ENCODE data around the gene JADE3.
A peak's percentile ranks its signal among the peaks of the same experiment; 100 is the strongest.

Gene JADE3

DNA sequence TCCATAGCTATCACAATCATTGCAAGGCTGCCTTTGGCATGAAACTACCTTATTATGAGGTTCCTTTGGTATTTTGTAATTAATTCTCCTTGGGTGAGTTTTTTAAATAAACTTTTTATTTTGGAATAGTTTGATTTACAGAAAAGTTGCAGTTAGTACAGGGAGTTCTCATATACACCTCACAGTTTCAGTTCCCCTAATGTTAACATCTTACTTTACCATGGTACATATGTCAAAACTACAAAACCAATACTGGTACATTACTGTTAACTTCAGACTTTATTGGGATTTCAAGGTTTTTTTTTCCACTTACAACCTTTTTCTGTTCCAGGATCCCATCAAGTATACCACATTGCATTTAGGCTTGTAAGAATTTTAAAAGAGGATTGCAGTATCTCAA is 114.0 kb downstream of the JADE3 start:
- H3K27me3 ChIP-seq (ENCODE audit: insufficient read depth, insufficient read length): no peaks in the 10 kb centered on the region
- H3K9ac ChIP-seq (ENCODE audit: insufficient read length, low read depth): no peak overlapping the region
- no peaks in the 10 kb centered on the region for H3K9me3 ChIP-seq (ENCODE audit: insufficient read depth, low read length)
- no peaks in the 10 kb centered on the region for H3K4me1 ChIP-seq (ENCODE audit: insufficient read depth, insufficient read length)
- TF ChIP-seq YY1 (IDR thresholded peaks at IDR 0.05; ENCODE audit: insufficient read depth, insufficient read length): no peak
- no peak for TF ChIP-seq ZNF274 (IDR thresholded peaks at IDR 0.05; ENCODE audit: low read depth, low read length)
- TF ChIP-seq SUZ12 (IDR thresholded peaks at IDR 0.05; ENCODE audit: extremely low read depth, insufficient read depth, insufficient read length): no peak
- no peak for DNase-seq (ENCODE audit: low read depth, low spot score)
- no peak overlapping the region for H3K4me3 ChIP-seq (ENCODE audit: insufficient read length, low read depth)
- H3K36me3 ChIP-seq (ENCODE audit: insufficient read depth, insufficient read length, low read length): peaks cover 12% of the 10 kb centered on the region

DNA sequence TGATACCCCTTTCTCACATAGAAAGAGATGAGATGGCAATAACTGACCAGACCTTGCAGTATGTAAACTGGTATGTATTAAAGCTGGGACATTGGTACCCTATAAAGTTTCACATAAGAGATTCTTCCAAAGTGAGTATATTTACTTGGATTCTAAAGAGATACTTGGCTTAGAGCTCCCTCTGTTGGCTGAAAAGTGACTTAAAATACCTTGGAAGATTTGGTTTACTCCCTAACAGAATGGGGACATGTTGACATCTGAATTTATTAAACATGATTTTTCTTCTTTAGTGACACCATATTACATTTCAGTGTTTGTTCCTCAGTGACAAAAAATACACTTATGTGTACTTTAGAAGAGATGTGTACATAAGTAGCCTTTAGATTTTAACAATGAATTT is 118.1 kb downstream of the JADE3 start:
- peak; percentile 63 for DNase-seq (ENCODE audit: low read depth, low spot score)

DNA sequence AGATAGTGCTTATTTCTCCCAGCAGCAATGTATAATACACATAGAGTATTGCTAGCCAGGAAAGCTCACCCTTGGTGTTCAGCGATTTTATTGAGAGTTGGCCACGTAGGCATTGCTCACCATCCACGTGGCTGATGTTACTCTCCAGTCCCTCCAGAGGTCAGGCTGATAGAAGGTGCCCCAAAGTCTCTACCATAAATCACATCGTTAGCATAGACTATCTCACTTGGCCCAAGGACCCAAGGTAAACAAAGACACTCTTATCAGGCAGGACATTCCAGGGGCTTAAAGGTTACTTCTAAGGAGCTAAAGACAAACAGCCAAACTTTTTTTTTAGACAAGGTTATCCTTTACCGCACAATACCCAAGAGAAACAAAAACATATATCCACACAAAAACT is 135.8 kb downstream of the JADE3 start:
- peaks cover under 1% of the 10 kb centered on the region for H3K36me3 ChIP-seq (ENCODE audit: insufficient read depth, insufficient read length, low read length)
- H3K4me1 ChIP-seq (ENCODE audit: insufficient read depth, insufficient read length): no peaks in the 10 kb centered on the region
- no peak for DNase-seq (ENCODE audit: low read depth, low spot score)
- H3K27me3 ChIP-seq (ENCODE audit: insufficient read depth, insufficient read length): no peaks in the 10 kb centered on the region
- no peak overlapping the region for H3K4me3 ChIP-seq (ENCODE audit: insufficient read length, low read depth)
- H3K9me3 ChIP-seq (ENCODE audit: insufficient read depth, low read length): no peaks in the 10 kb centered on the region
- H3K9ac ChIP-seq (ENCODE audit: insufficient read length, low read depth): no peak overlapping the region
- TF ChIP-seq ZNF274 (IDR thresholded peaks at IDR 0.05; ENCODE audit: low read depth, low read length) (no peak), YY1 (IDR thresholded peaks at IDR 0.05; ENCODE audit: insufficient read depth, insufficient read length) (no peak)

More for the DNA sequence above, 118.1 kb downstream of the JADE3 start:
- H3K4me1 ChIP-seq (ENCODE audit: insufficient read depth, insufficient read length): no peaks in the 10 kb centered on the region
- no peak overlapping the region for H3K9ac ChIP-seq (ENCODE audit: insufficient read length, low read depth)
- no peaks in the 10 kb centered on the region for H3K27me3 ChIP-seq (ENCODE audit: insufficient read depth, insufficient read length)
- H3K36me3 ChIP-seq (ENCODE audit: insufficient read depth, insufficient read length, low read length): peaks cover 14% of the 10 kb centered on the region
- H3K9me3 ChIP-seq (ENCODE audit: insufficient read depth, low read length): no peaks in the 10 kb centered on the region
- no peak for TF ChIP-seq SUZ12 (IDR thresholded peaks at IDR 0.05; ENCODE audit: extremely low read depth, insufficient read depth, insufficient read length)
- no peak for TF ChIP-seq YY1 (IDR thresholded peaks at IDR 0.05; ENCODE audit: insufficient read depth, insufficient read length)
- no peak for TF ChIP-seq ZNF274 (IDR thresholded peaks at IDR 0.05; ENCODE audit: low read depth, low read length)
- H3K4me3 ChIP-seq (ENCODE audit: insufficient read length, low read depth): no peak overlapping the region

DNA sequence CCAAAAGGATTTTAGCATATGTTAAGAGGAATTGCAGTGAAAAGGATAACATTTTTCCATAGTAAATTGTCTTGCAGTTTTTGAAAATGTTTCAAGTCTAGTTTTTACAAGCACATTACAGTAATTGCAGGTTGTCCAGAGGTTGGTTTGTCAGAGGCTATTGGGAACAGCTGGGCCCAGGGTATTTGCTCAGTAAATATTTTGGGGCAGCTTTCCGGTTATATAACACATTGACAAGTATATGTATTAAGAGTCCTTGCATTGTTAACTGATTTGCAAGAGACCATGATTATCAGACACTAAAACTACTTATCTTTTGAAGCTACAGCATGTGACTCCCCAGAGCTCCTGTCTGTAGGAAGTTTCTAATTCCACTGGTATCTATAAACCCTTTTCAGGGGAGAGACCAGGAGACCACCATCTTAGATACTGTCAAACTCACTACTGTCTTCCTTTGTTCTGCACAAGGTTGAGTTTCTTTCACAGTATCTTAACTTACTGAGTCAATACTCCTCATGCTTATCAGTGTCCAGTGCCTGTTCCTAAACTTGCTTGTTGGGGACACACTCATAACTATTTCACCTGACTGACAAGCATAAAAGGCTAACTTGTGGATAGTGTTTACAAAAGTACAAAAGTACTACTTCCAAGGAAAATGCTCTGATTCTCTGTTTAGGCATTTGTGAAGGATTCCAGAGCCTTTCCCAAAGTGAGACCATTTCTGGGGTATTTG is 147.1 kb downstream of the JADE3 start:
- no peak for DNase-seq (ENCODE audit: low read depth, low spot score)
- H3K4me3 ChIP-seq (ENCODE audit: insufficient read length, low read depth): no peak overlapping the region
- no peak overlapping the region for H3K9ac ChIP-seq (ENCODE audit: insufficient read length, low read depth)
- no peaks in the 10 kb centered on the region for H3K9me3 ChIP-seq (ENCODE audit: insufficient read depth, low read length)
- H3K36me3 ChIP-seq (ENCODE audit: insufficient read depth, insufficient read length, low read length): peaks cover 26% of the 10 kb centered on the region
- no peaks in the 10 kb centered on the region for H3K27me3 ChIP-seq (ENCODE audit: insufficient read depth, insufficient read length)
- no peaks in the 10 kb centered on the region for H3K4me1 ChIP-seq (ENCODE audit: insufficient read depth, insufficient read length)
- no peak for TF ChIP-seq YY1 (IDR thresholded peaks at IDR 0.05; ENCODE audit: insufficient read depth, insufficient read length)
- no peak for TF ChIP-seq ZNF274 (IDR thresholded peaks at IDR 0.05; ENCODE audit: low read depth, low read length)
- TF ChIP-seq SUZ12 (IDR thresholded peaks at IDR 0.05; ENCODE audit: extremely low read depth, insufficient read depth, insufficient read length): no peak

DNA sequence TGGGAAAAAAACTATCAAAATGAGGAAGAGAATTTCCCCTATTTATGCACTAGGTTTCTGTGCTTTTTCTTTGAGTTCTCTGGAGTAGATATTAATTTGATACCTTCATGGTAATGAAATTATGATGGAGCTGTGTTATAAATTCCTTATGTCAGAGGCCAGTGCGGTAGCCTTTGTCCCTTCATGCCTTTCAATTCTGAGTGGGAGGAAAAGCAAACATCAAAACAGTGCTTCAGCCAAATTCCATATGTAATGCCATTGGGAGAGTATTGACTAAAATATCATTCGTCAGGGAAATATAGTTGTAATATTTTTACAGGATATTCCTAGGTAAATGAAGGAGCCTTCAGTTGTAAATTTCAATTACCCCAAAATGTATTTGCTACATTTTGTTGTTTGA is 148.5 kb downstream of the JADE3 start:
- DNase-seq (ENCODE audit: low read depth, low spot score): no peak
- TF ChIP-seq ZNF274 (IDR thresholded peaks at IDR 0.05; ENCODE audit: low read depth, low read length): no peak
- no peak for TF ChIP-seq SUZ12 (IDR thresholded peaks at IDR 0.05; ENCODE audit: extremely low read depth, insufficient read depth, insufficient read length)
- no peak for TF ChIP-seq YY1 (IDR thresholded peaks at IDR 0.05; ENCODE audit: insufficient read depth, insufficient read length)
- Histone ChIP-seq H3K36me3 (ENCODE audit: insufficient read depth, insufficient read length, low read length) (peaks cover 23% of the 10 kb centered on the region), H3K9ac (ENCODE audit: insufficient read length, low read depth) (no peak overlapping the region), H3K4me3 (ENCODE audit: insufficient read length, low read depth) (no peak overlapping the region), H3K4me1 (ENCODE audit: insufficient read depth, insufficient read length) (no peaks in the 10 kb centered on the region), H3K9me3 (ENCODE audit: insufficient read depth, low read length) (no peaks in the 10 kb centered on the region), H3K27me3 (ENCODE audit: insufficient read depth, insufficient read length) (no peaks in the 10 kb centered on the region)

DNA sequence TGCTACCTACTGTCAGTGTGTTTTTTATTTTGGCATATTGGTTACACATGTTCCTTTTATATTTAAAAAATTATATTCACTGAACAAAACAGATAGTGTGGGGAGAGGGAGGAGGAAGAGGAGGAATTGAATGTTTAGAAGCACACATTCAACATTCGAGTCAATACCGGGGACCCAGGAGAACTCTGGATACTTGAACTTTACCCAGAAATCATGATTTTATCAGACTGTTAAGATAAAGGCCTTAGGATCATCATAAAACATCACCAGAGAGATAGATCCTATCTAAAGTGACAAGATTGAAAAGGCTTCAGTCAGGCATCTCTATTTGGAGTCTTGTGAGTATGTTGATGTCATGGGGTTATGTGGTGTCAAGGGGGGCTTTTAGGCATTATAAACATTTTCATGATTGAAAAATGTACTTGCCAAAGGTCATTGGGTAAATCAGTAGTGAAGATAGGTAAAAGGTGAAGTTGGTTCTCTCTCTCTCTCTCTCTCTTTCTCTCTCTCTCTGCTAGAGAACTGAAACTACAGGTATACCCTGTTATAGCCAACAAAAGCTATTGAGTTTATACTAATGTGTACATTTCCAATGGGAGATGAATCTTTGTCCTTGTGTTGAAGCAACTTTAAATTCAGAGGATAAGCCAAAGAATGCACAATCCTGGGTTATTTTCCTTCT is 149.2 kb downstream of the JADE3 start:
- DNase-seq (ENCODE audit: low read depth, low spot score): no peak
- H3K27me3 ChIP-seq (ENCODE audit: insufficient read depth, insufficient read length): no peaks in the 10 kb centered on the region
- TF ChIP-seq ZNF274 (IDR thresholded peaks at IDR 0.05; ENCODE audit: low read depth, low read length): no peak
- TF ChIP-seq SUZ12 (IDR thresholded peaks at IDR 0.05; ENCODE audit: extremely low read depth, insufficient read depth, insufficient read length): no peak
- no peak for TF ChIP-seq YY1 (IDR thresholded peaks at IDR 0.05; ENCODE audit: insufficient read depth, insufficient read length)
- peaks cover 20% of the 10 kb centered on the region for H3K36me3 ChIP-seq (ENCODE audit: insufficient read depth, insufficient read length, low read length)
- H3K4me3 ChIP-seq (ENCODE audit: insufficient read length, low read depth): no peak overlapping the region
- no peaks in the 10 kb centered on the region for H3K9me3 ChIP-seq (ENCODE audit: insufficient read depth, low read length)
- H3K9ac ChIP-seq (ENCODE audit: insufficient read length, low read depth): no peak overlapping the region
- no peaks in the 10 kb centered on the region for H3K4me1 ChIP-seq (ENCODE audit: insufficient read depth, insufficient read length)

DNA sequence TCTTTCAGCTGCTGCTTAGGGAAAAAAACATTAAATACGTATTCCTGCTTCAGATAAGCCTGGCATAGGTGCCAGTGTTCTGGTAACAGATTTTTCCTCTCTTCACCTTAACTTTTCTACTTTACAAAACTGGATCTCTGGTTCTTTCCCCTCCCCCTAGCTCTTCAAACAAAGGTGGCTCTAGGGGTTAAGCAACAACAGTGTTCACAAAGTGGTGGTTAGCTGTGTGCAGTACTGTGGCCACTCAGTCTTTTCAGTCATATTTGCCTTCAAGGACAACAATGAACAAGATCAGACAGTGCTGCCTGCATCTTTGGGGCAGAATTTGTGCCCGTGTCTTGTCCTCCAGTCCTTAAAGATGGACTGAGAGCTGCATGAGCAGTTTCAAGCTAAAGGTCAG is 151.0 kb downstream of the JADE3 start:
- Histone ChIP-seq H3K4me1 (ENCODE audit: insufficient read depth, insufficient read length) (no peaks in the 10 kb centered on the region), H3K9me3 (ENCODE audit: insufficient read depth, low read length) (no peaks in the 10 kb centered on the region), H3K36me3 (ENCODE audit: insufficient read depth, insufficient read length, low read length) (peaks cover 7% of the 10 kb centered on the region), H3K4me3 (ENCODE audit: insufficient read length, low read depth) (no peak overlapping the region), H3K9ac (ENCODE audit: insufficient read length, low read depth) (no peak overlapping the region), H3K27me3 (ENCODE audit: insufficient read depth, insufficient read length) (no peaks in the 10 kb centered on the region)
- DNase-seq (ENCODE audit: low read depth, low spot score): no peak
- no peak for TF ChIP-seq YY1 (IDR thresholded peaks at IDR 0.05; ENCODE audit: insufficient read depth, insufficient read length)
- no peak for TF ChIP-seq SUZ12 (IDR thresholded peaks at IDR 0.05; ENCODE audit: extremely low read depth, insufficient read depth, insufficient read length)
